ENCODE results near the gene CXCL12. TPM values are rescaled to one million over a fixed set of nuclear protein-coding genes. Genes with fewer than 3 reads are reported as not detected.

CXCL12 gene
- total RNA-seq, 2 donors from 2014 or later: not detected

DNA sequence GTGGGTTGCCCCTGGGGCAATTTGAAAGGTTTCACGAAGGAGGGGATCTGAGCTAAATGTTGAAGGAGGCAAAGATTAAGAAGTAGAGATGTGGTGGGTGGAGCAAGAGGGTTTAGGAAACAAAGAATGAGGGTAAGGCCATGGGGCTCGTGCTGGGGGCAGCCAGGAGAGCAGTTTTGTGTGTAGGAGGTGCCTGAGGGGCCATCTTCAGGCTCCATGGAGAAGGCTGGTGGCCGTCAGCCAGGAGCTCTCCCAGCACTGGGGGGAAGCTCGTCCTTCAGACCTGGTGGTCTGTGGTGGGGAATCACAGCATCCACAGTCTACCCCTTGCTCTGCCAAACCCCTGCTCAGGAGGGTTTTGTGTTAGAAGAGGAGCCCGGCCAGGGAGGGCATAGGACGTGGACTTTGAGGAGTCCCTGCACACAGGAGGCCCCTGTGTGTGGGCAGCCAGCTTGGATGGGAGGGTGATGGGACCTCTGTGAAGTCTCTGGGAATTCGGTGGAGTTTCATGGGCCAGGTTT, 11.8 kb upstream of the CXCL12 start:
- Mint-ChIP-seq H3K27me3 (ENCODE audit: low read depth) (peaks cover 19% of the 10 kb centered on the region), H3K27ac (no peak overlapping the region), H3K36me3 (ENCODE audit: insufficient read depth in 2 of 2) (no peaks in the 10 kb centered on the region), H3K4me3 (no peak overlapping the region), H3K9me3 (no peaks in the 10 kb centered on the region), H3K4me1 (ENCODE audit: low read depth) (no peaks in the 10 kb centered on the region)
- ATAC-seq (replicated peaks in 1 of 2) (no peak), DNase-seq (no peak)

GRCh38 chr10:44395902-44396670, 11.2 kb upstream of the CXCL12 start:
- DNase-seq: no peak
- no peak for ATAC-seq (replicated peaks in 1 of 2)
- H3K27ac Mint-ChIP-seq: no peak overlapping the region

DNA sequence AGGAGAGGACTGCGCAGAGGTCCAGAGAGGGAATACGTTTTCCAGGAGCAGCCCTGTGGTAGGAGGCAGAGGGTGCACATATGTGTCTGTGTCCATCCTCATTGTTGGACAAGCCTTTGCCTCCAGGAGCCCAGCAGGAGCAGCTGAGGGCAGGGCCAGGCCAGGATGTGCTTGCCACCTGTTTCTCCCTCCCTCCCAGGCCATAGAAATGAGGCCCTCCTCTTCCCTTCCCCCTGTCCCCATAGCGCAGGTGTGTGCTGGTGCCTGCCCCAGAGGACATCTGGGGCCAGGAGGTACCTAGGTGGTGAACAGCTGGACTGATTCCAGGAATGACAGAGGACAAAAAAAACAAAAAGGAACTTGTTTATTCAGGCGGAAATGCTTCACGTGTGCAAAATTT, 10.5 kb upstream of the CXCL12 start:
- DNase-seq: no peak
- Mint-ChIP-seq H3K4me3 (no peak overlapping the region), H3K36me3 (ENCODE audit: insufficient read depth in 2 of 2) (no peaks in the 10 kb centered on the region)

More at GRCh38 chr10:44395902-44396670, 11.2 kb upstream of the CXCL12 start:
- Mint-ChIP-seq H3K36me3 (ENCODE audit: insufficient read depth in 2 of 2) (no peaks in the 10 kb centered on the region), H3K4me3 (no peak overlapping the region), H3K27me3 (ENCODE audit: low read depth) (peaks cover 21% of the 10 kb centered on the region), H3K4me1 (ENCODE audit: low read depth) (no peaks in the 10 kb centered on the region), H3K9me3 (no peaks in the 10 kb centered on the region)

GRCh38 chr10:44394696-44395381, 9.9 kb upstream of the CXCL12 start:
- H3K27ac Mint-ChIP-seq: no peak overlapping the region
- no peaks in the 10 kb centered on the region for H3K9me3 Mint-ChIP-seq
- no peak for DNase-seq
- no peaks in the 10 kb centered on the region for H3K4me1 Mint-ChIP-seq (ENCODE audit: low read depth)
- ATAC-seq (replicated peaks in 1 of 2): no peak
- H3K4me3 Mint-ChIP-seq: no peak overlapping the region
- peaks cover 24% of the 10 kb centered on the region for H3K27me3 Mint-ChIP-seq (ENCODE audit: low read depth)
- no peaks in the 10 kb centered on the region for H3K36me3 Mint-ChIP-seq (ENCODE audit: insufficient read depth in 2 of 2)

More for the DNA sequence above, 10.5 kb upstream of the CXCL12 start:
- ATAC-seq (replicated peaks in 1 of 2): no peak
- H3K9me3 Mint-ChIP-seq: no peaks in the 10 kb centered on the region
- peaks cover 24% of the 10 kb centered on the region for H3K27me3 Mint-ChIP-seq (ENCODE audit: low read depth)
- no peaks in the 10 kb centered on the region for H3K4me1 Mint-ChIP-seq (ENCODE audit: low read depth)
- no peak overlapping the region for H3K27ac Mint-ChIP-seq

- H3K4me3 Mint-ChIP-seq: no peak overlapping the region
- no peak for DNase-seq
- ATAC-seq (replicated peaks in 1 of 2): no peak
- H3K27ac Mint-ChIP-seq: no peak overlapping the region
- H3K27me3 Mint-ChIP-seq (ENCODE audit: low read depth): peaks cover 24% of the 10 kb centered on the region
- no peaks in the 10 kb centered on the region for H3K36me3 Mint-ChIP-seq (ENCODE audit: insufficient read depth in 2 of 2)
- H3K9me3 Mint-ChIP-seq: no peaks in the 10 kb centered on the region
- H3K4me1 Mint-ChIP-seq (ENCODE audit: low read depth): no peaks in the 10 kb centered on the region
Measured at GRCh38 chr10:44393834-44394547, 9.1 kb upstream of the CXCL12 start.

DNA sequence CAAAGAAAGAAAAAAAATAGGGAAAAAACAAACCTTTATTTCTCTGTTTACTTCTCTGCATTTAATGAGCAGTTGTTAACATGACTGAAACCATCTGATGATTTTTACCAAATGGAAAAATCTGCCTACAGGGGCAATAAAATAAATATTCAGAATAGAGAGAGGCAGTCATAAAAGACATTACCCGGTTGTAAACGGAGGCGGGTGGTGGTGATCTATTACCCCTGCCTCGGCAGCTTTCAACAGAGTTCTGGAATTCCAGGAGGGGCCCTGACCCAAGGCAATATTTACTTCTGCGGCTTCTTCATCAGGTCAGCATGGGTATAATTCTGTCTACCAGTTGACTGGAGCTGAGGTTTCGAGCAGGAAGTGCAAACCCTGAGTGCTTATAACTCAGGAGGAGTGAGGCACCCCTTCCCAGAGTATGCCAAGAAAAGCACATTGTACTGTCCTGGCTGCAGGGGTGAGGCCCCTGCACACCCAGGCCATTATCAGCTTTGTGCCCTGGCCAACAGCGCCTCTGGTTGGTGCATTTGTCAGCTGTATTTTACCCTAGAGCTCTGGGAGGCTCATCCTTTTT, 8.2 kb upstream of the CXCL12 start:
- H3K36me3 Mint-ChIP-seq (ENCODE audit: insufficient read depth in 2 of 2): no peaks in the 10 kb centered on the region
- H3K9me3 Mint-ChIP-seq: no peaks in the 10 kb centered on the region
- no peak overlapping the region for H3K4me3 Mint-ChIP-seq
- DNase-seq: no peak
- H3K4me1 Mint-ChIP-seq (ENCODE audit: low read depth): no peaks in the 10 kb centered on the region
- peaks cover 24% of the 10 kb centered on the region for H3K27me3 Mint-ChIP-seq (ENCODE audit: low read depth)
- ATAC-seq (replicated peaks in 1 of 2): no peak
- H3K27ac Mint-ChIP-seq: no peak overlapping the region

- Mint-ChIP-seq H3K4me1 (ENCODE audit: low read depth) (no peaks in the 10 kb centered on the region), H3K27ac (no peak overlapping the region), H3K9me3 (no peaks in the 10 kb centered on the region), H3K4me3 (no peak overlapping the region), H3K27me3 (ENCODE audit: low read depth) (peaks cover 24% of the 10 kb centered on the region), H3K36me3 (ENCODE audit: insufficient read depth in 2 of 2) (no peaks in the 10 kb centered on the region)
- ATAC-seq (replicated peaks in 1 of 2) (no peak), DNase-seq (no peak)
Measured at GRCh38 chr10:44392420-44392819, 7.5 kb upstream of the CXCL12 start.

DNA sequence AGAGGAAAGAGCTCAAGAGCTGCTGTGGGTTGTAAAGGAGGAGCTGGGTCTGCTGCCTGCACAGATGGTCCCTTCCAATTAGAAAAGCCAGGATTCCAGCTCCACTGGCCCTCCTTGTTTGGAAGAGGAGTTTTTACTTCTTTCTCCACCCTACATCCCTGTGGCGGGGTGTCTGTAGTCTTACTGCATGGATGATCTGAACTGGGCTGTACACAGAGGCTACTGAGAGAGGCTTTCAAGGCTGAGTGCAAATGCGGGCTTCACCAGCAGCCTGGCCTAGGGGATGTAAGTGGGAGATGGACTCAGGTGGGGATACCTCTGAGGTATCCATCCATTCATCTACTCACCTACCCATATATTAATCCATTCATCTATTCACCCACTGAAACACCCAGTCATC, 7.1 kb upstream of the CXCL12 start:
- DNase-seq (no peak), ATAC-seq (replicated peaks in 1 of 2) (no peak)
- H3K4me1 Mint-ChIP-seq (ENCODE audit: low read depth): no peaks in the 10 kb centered on the region
- H3K36me3 Mint-ChIP-seq (ENCODE audit: insufficient read depth in 2 of 2): no peaks in the 10 kb centered on the region
- H3K4me3 Mint-ChIP-seq: no peak overlapping the region
- H3K9me3 Mint-ChIP-seq: no peaks in the 10 kb centered on the region
- peaks cover 26% of the 10 kb centered on the region for H3K27me3 Mint-ChIP-seq (ENCODE audit: low read depth)
- H3K27ac Mint-ChIP-seq: no peak overlapping the region

- no peak overlapping the region for H3K4me3 Mint-ChIP-seq
- H3K9me3 Mint-ChIP-seq: no peaks in the 10 kb centered on the region
- peaks cover 26% of the 10 kb centered on the region for H3K27me3 Mint-ChIP-seq (ENCODE audit: low read depth)
- H3K4me1 Mint-ChIP-seq (ENCODE audit: low read depth): no peaks in the 10 kb centered on the region
- H3K27ac Mint-ChIP-seq: no peak overlapping the region
- ATAC-seq (replicated peaks in 1 of 2) (no peak), DNase-seq (no peak)
- peaks cover 0 to 1% of the 10 kb centered on the region in 2 donors for H3K36me3 Mint-ChIP-seq (ENCODE audit: insufficient read depth in 2 of 2)
Measured at GRCh38 chr10:44390585-44391072, 5.7 kb upstream of the CXCL12 start.

DNA sequence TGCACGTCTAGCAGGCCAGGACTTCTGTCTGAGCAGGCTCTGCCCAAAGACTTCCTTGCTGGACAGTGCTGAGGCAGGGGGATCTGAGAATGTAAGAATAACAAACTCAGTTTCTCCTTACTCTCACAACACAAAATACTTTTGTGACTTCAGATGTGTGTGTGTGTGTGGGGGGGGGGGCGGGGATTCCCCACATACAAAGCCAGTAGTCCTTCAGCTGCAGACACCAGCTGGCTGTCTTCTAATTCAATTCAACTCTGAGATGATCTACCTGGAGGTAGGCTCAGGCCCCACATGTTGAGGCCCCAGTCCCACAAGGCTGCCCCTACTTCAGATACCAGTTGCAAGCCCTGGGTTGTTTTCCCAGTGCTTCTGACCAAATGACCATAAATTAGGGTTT, 4.7 kb upstream of the CXCL12 start:
- no peaks in the 10 kb centered on the region for H3K9me3 Mint-ChIP-seq
- peaks cover 0 to 1% of the 10 kb centered on the region in 2 donors for H3K36me3 Mint-ChIP-seq (ENCODE audit: insufficient read depth in 2 of 2)
- peaks cover 31% of the 10 kb centered on the region for H3K27me3 Mint-ChIP-seq (ENCODE audit: low read depth)
- ATAC-seq (replicated peaks in 1 of 2): no peak
- no peak overlapping the region for H3K4me3 Mint-ChIP-seq
- H3K27ac Mint-ChIP-seq: no peak overlapping the region
- H3K4me1 Mint-ChIP-seq (ENCODE audit: low read depth): no peaks in the 10 kb centered on the region
- no peak for DNase-seq

- H3K4me3 Mint-ChIP-seq: no peak overlapping the region
- H3K9me3 Mint-ChIP-seq: no peaks in the 10 kb centered on the region
- no peak overlapping the region for H3K27ac Mint-ChIP-seq
- no peak for ATAC-seq (replicated peaks in 1 of 2)
- H3K27me3 Mint-ChIP-seq (ENCODE audit: low read depth): peaks cover 31% of the 10 kb centered on the region
- no peaks in the 10 kb centered on the region for H3K4me1 Mint-ChIP-seq (ENCODE audit: low read depth)
- no peak for DNase-seq
- peaks cover 0 to 1% of the 10 kb centered on the region in 2 donors for H3K36me3 Mint-ChIP-seq (ENCODE audit: insufficient read depth in 2 of 2)
Measured at GRCh38 chr10:44389150-44389549, 4.3 kb upstream of the CXCL12 start.

DNA sequence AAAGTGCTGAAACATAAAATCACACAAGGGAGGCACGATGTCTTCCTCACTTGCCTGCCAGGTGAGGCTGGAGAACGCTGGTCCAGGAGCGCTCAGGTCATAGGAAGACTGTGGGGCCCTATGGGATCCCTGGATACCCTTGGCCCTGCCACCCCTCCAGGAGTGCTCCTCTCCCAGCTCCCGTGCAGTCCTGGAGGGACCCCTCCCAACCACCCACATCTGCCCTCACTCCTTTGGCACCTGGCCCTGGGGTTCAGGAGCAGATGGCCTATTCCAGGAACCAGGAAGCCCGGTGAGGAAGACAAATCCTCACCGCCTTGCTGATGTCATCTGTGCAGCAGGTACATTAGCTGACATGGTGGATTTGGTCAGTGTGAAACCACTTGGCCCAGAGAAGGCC, 3.7 kb upstream of the CXCL12 start:
- DNase-seq (no peak), ATAC-seq (replicated peaks in 1 of 2) (no peak)
- peaks cover 0 to 1% of the 10 kb centered on the region in 2 donors for H3K36me3 Mint-ChIP-seq (ENCODE audit: insufficient read depth in 2 of 2)

GRCh38 chr10:44387853-44388251, 3.0 kb upstream of the CXCL12 start:
- Mint-ChIP-seq H3K9me3 (no peaks in the 10 kb centered on the region), H3K27me3 (ENCODE audit: low read depth) (peaks cover 42% of the 10 kb centered on the region), H3K4me3 (no peak overlapping the region), H3K36me3 (ENCODE audit: insufficient read depth in 2 of 2) (peaks cover 0 to 1% of the 10 kb centered on the region in 2 donors), H3K4me1 (ENCODE audit: low read depth) (no peaks in the 10 kb centered on the region), H3K27ac (no peak overlapping the region)
- ATAC-seq (replicated peaks in 1 of 2) (no peak), DNase-seq (no peak)

More for the DNA sequence above, 3.7 kb upstream of the CXCL12 start:
- Mint-ChIP-seq H3K27me3 (ENCODE audit: low read depth) (peaks cover 35% of the 10 kb centered on the region), H3K4me3 (no peak overlapping the region), H3K27ac (no peak overlapping the region), H3K4me1 (ENCODE audit: low read depth) (no peaks in the 10 kb centered on the region), H3K9me3 (no peaks in the 10 kb centered on the region)

Data from activated T-cell treated with anti-CD3 and anti-CD28 coated beads, Interleukin-2, amount 50 U/mL, for 72 hours (primary cell).